ENCODE results near the gene PREB.
"Not testable (repeated sequence)": the region's sequence is repeated elsewhere in the genome, so short reads cannot be mapped to it uniquely, and the experiment has no call there.

The PREB gene

GRCh38 chr2:27133905-27134780 is at the start of gene PREB:
PREB (minus strand) TSS chr2:27134636; CDS start chr2:27134421, 215 bp downstream.
- peak within 1 kb of the TSS; percentile 86 for H3K4me3 ChIP-seq (ENCODE audit: low read length)
- DNase-seq (ENCODE audit: low read depth), result peak; percentile 99
- H3K27me3 ChIP-seq (replicated peaks; ENCODE audit: control insufficient read depth, insufficient read depth, low read length), result no peaks in the 10 kb centered on the region
- H3K9me3 ChIP-seq (ENCODE audit: control insufficient read depth, low read length), result no peaks in the 10 kb centered on the region
- peaks cover 40% of the 10 kb centered on the region for H3K36me3 ChIP-seq (ENCODE audit: control insufficient read depth, insufficient read depth, low read length, severe bottlenecking)
- H3K4me1 ChIP-seq (ENCODE audit: control insufficient read depth, insufficient read depth, low read length), result peaks cover 23% of the 10 kb centered on the region
- peak within 1 kb of the TSS; percentile 99 for H3K9ac ChIP-seq (ENCODE audit: low read length)

- peaks cover 91% of the 10 kb centered on the region for H3K4me1 ChIP-seq (ENCODE audit: control insufficient read depth, insufficient read depth, low read length)
- no peaks in the 10 kb centered on the region for H3K36me3 ChIP-seq (ENCODE audit: control insufficient read depth, insufficient read depth, low read length, severe bottlenecking)
- no peak overlapping the region for H3K4me3 ChIP-seq (ENCODE audit: low read length)
- peak; percentile 43 for DNase-seq (ENCODE audit: low read depth)
- no peaks in the 10 kb centered on the region for H3K9me3 ChIP-seq (ENCODE audit: control insufficient read depth, low read length)
- no peaks in the 10 kb centered on the region for H3K27me3 ChIP-seq (replicated peaks; ENCODE audit: control insufficient read depth, insufficient read depth, low read length)
- H3K9ac ChIP-seq (ENCODE audit: low read length), result peak overlapping the region; percentile 87
Observed at GRCh38 chr2:27184115-27184514, 49.7 kb upstream of the PREB start.

GRCh38 chr2:27182346-27182745 is 47.9 kb upstream of the PREB start:
- Histone ChIP-seq H3K4me1 (ENCODE audit: control insufficient read depth, insufficient read depth, low read length) (peaks cover 89% of the 10 kb centered on the region), H3K9me3 (ENCODE audit: control insufficient read depth, low read length) (no peaks in the 10 kb centered on the region), H3K4me3 (ENCODE audit: low read length) (peak overlapping the region; percentile 1), H3K36me3 (ENCODE audit: control insufficient read depth, insufficient read depth, low read length, severe bottlenecking) (no peaks in the 10 kb centered on the region), H3K27me3 (replicated peaks; ENCODE audit: control insufficient read depth, insufficient read depth, low read length) (no peaks in the 10 kb centered on the region), H3K9ac (ENCODE audit: low read length) (peak overlapping the region; percentile 87)
- DNase-seq (ENCODE audit: low read depth), result peak; percentile 39

GRCh38 chr2:27179344-27180000 is 45.0 kb upstream of the PREB start:
- Histone ChIP-seq H3K4me1 (ENCODE audit: control insufficient read depth, insufficient read depth, low read length) (peaks cover 77% of the 10 kb centered on the region), H3K9me3 (ENCODE audit: control insufficient read depth, low read length) (no peaks in the 10 kb centered on the region), H3K36me3 (ENCODE audit: control insufficient read depth, insufficient read depth, low read length, severe bottlenecking) (no peaks in the 10 kb centered on the region), H3K4me3 (ENCODE audit: low read length) (peak overlapping the region; percentile 55), H3K9ac (ENCODE audit: low read length) (peak overlapping the region; percentile 87), H3K27me3 (replicated peaks; ENCODE audit: control insufficient read depth, insufficient read depth, low read length) (no peaks in the 10 kb centered on the region)
- DNase-seq (ENCODE audit: low read depth), result no peak

GRCh38 chr2:27178469-27178868 is 44.0 kb upstream of the PREB start:
- H3K27me3 ChIP-seq (replicated peaks; ENCODE audit: control insufficient read depth, insufficient read depth, low read length), result no peaks in the 10 kb centered on the region
- peaks cover 77% of the 10 kb centered on the region for H3K4me1 ChIP-seq (ENCODE audit: control insufficient read depth, insufficient read depth, low read length)
- H3K9me3 ChIP-seq (ENCODE audit: control insufficient read depth, low read length), result no peaks in the 10 kb centered on the region
- no peaks in the 10 kb centered on the region for H3K36me3 ChIP-seq (ENCODE audit: control insufficient read depth, insufficient read depth, low read length, severe bottlenecking)
- no peak overlapping the region for H3K9ac ChIP-seq (ENCODE audit: low read length)
- no peak overlapping the region for H3K4me3 ChIP-seq (ENCODE audit: low read length)
- DNase-seq (ENCODE audit: low read depth), result no peak

- no peaks in the 10 kb centered on the region for H3K9me3 ChIP-seq (ENCODE audit: control insufficient read depth, low read length)
- DNase-seq (ENCODE audit: low read depth), result no peak
- no peaks in the 10 kb centered on the region for H3K27me3 ChIP-seq (replicated peaks; ENCODE audit: control insufficient read depth, insufficient read depth, low read length)
- peaks cover 69% of the 10 kb centered on the region for H3K4me1 ChIP-seq (ENCODE audit: control insufficient read depth, insufficient read depth, low read length)
- H3K4me3 ChIP-seq (ENCODE audit: low read length), result no peak overlapping the region
- H3K36me3 ChIP-seq (ENCODE audit: control insufficient read depth, insufficient read depth, low read length, severe bottlenecking), result no peaks in the 10 kb centered on the region
- no peak overlapping the region for H3K9ac ChIP-seq (ENCODE audit: low read length)
Observed at GRCh38 chr2:27177441-27178351, 43.3 kb upstream of the PREB start.

GRCh38 chr2:27175781-27176180 is 41.3 kb upstream of the PREB start:
- not testable (repeated sequence) for H3K9me3 ChIP-seq (ENCODE audit: control insufficient read depth, low read length); H3K4me3 ChIP-seq (ENCODE audit: low read length); H3K36me3 ChIP-seq (ENCODE audit: control insufficient read depth, insufficient read depth, low read length, severe bottlenecking); DNase-seq (ENCODE audit: low read depth); H3K27me3 ChIP-seq (replicated peaks; ENCODE audit: control insufficient read depth, insufficient read depth, low read length)
- Histone ChIP-seq H3K4me1 (ENCODE audit: control insufficient read depth, insufficient read depth, low read length) (peaks cover 56% of the 10 kb centered on the region), H3K9ac (ENCODE audit: low read length) (peak overlapping the region; percentile 27)

GRCh38 chr2:27175330-27175729 is 40.9 kb upstream of the PREB start:
- no peak overlapping the region for H3K4me3 ChIP-seq (ENCODE audit: low read length)
- H3K9me3 ChIP-seq (ENCODE audit: control insufficient read depth, low read length), result no peaks in the 10 kb centered on the region
- H3K9ac ChIP-seq (ENCODE audit: low read length), result peak overlapping the region; percentile 77
- no peaks in the 10 kb centered on the region for H3K27me3 ChIP-seq (replicated peaks; ENCODE audit: control insufficient read depth, insufficient read depth, low read length)
- no peak for DNase-seq (ENCODE audit: low read depth)
- H3K36me3 ChIP-seq (ENCODE audit: control insufficient read depth, insufficient read depth, low read length, severe bottlenecking), result no peaks in the 10 kb centered on the region
- peaks cover 56% of the 10 kb centered on the region for H3K4me1 ChIP-seq (ENCODE audit: control insufficient read depth, insufficient read depth, low read length)

GRCh38 chr2:27174638-27175037 is 40.2 kb upstream of the PREB start:
- no peak for DNase-seq (ENCODE audit: low read depth)
- Histone ChIP-seq H3K4me3 (ENCODE audit: low read length) (no peak overlapping the region), H3K4me1 (ENCODE audit: control insufficient read depth, insufficient read depth, low read length) (peaks cover 53% of the 10 kb centered on the region), H3K9me3 (ENCODE audit: control insufficient read depth, low read length) (no peaks in the 10 kb centered on the region), H3K9ac (ENCODE audit: low read length) (peak overlapping the region; percentile 77), H3K36me3 (ENCODE audit: control insufficient read depth, insufficient read depth, low read length, severe bottlenecking) (no peaks in the 10 kb centered on the region), H3K27me3 (replicated peaks; ENCODE audit: control insufficient read depth, insufficient read depth, low read length) (no peaks in the 10 kb centered on the region)

- Histone ChIP-seq H3K4me1 (ENCODE audit: control insufficient read depth, insufficient read depth, low read length) (peaks cover 40% of the 10 kb centered on the region), H3K27me3 (replicated peaks; ENCODE audit: control insufficient read depth, insufficient read depth, low read length) (no peaks in the 10 kb centered on the region), H3K9ac (ENCODE audit: low read length) (no peak overlapping the region), H3K9me3 (ENCODE audit: control insufficient read depth, low read length) (no peaks in the 10 kb centered on the region), H3K4me3 (ENCODE audit: low read length) (no peak overlapping the region), H3K36me3 (ENCODE audit: control insufficient read depth, insufficient read depth, low read length, severe bottlenecking) (no peaks in the 10 kb centered on the region)
- no peak for DNase-seq (ENCODE audit: low read depth)
Observed at GRCh38 chr2:27171351-27171848, 37.0 kb upstream of the PREB start.
